Measurements from ENCODE around the gene PDE1C.

The PDE1C gene

DNA sequence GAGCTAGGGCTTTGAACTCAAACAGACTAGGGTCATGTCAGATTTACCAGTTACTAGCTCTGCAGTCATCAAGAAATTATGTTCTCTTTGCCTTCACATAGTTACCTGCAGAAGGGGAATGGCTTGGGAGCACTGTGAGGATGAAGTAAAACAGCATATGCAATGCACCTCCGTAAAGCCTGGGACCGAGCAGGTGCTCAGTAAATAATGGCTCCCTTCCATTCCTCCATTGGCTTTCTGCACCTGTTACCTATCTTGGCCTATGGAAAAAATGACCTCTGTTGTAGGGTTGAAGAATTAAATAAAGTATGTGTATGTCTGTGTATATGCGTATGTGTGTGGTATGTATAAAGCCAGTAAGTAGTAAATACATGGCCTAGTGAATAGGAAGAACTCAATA, 78.8 kb downstream of the PDE1C start:
- DNase-seq (ENCODE audit: low read depth in 2 of 2) = no peak

DNA sequence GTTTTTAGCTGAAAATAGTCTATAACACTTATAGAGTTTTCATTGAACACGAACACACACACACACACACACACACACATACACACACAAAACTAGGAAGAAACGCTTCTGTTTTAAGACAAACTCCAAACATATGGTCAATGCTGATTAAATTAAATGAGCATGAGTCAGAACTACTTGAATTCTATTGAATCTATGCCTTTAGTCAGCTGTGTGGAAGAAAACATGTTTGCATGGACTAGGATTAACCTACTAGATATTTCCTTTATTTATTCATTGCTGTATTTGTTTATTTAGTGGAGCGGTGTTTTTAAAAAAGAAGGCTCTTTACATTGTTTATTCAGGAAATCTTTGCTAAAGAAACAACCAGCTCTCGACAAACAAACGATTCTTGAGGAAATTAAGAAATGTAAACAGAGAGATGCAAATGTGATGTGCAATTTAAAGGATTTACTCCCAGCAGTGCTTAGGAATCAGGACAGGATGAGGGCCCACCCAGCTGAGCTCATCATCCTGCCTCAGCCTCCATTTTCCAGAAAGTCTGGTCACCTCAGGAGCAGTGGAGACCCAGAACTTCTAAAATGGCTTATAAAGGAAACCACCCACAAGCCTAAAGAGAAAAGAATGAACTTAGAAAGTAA, 83.2 kb downstream of the PDE1C start:
- no peak for DNase-seq (ENCODE audit: low read depth in 2 of 2)

DNA sequence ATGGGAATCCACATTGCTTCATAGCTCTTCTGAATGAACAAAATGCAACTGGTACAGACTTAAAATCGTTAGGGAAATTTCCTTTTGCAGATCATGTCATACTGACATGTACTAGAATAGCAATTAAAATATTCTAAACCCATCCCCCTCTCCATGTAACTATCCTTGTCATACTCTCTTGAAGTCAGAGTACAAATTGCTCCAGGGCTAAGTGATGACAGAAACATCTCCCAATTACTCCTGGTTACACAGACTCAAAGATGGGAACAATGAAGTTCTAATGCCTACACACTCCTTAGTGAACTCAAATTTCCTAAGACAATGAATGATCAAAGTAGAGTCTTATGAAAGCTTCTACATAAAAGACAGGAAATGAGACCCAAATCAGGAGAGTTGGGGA, 87.2 kb downstream of the PDE1C start:
- DNase-seq (ENCODE audit: low read depth in 2 of 2) = no peak

DNA sequence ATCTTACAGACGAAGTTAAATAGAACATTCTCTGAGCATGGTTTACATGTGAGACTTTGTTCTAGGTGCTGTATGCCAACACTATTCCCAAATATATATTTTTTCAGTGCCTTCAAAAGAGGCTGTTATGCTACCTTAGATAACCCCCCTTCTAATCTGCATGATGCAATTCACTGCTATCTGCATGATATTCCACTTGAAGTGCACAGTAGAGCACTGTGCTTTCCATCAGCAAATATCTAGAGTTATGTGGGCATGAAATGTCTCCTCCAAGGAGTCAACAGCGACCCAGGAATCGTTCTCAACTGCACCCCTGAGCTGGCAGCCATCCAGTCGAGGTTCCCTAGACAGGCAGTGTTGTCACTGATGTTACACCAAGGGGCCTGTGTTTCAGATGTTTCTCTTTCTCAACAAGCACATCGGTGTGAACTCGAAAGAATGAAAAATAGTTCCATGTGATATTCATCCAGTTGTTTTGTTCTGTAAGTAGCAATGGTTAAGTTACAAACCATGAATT, 88.3 kb downstream of the PDE1C start:
- no peak for DNase-seq (ENCODE audit: low read depth in 2 of 2)

DNA sequence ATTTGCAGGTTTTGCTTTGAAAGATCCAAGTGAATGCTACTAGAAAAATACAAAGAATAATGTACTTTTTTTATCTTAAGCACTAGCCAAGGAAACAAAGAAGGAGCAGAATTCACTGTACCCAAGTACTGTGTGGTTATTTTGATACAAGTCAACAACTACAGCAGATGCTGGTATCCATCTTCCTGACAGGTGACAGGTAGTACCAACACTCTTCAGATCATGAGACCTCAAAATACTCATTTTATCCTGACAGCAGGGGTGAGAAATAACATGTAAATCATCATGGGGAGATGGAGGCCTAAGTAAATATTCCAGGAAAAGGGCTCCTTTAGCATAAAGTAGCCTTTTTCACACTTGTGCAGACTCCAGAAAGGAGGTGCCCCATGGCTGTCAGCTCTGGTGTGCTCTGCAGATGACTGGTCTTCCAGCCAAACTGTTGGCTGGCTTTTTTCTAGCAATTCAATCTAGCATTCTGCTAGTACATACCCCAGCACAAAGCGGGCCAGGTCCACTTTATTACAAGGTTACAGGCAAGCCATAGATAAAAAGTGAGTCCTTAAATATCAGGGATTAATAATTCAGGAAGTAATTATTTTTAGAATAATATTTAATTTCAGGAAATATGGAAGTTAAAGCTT, 90.4 kb downstream of the PDE1C start:
- DNase-seq (ENCODE audit: low read depth in 2 of 2) = no peak

DNA sequence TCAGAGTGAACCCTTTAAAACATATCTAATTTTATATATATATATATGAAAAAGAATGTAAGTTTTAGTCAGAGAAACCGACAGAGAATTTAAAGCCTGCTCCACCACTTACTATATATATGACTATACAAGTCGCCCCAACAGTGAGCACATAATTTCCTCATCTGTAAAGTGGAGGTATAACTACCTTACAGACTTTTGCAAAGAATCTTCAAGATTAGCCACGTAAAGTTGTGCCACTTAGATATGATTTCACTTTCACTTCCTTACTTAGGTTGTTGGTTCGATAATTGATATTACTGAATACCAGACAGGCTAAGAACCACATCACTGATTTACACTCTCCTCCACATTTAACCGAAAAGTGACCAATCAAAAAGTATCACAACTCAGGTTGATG, 94.7 kb downstream of the PDE1C start:
- DNase-seq (ENCODE audit: low read depth in 2 of 2) = no peak

DNA sequence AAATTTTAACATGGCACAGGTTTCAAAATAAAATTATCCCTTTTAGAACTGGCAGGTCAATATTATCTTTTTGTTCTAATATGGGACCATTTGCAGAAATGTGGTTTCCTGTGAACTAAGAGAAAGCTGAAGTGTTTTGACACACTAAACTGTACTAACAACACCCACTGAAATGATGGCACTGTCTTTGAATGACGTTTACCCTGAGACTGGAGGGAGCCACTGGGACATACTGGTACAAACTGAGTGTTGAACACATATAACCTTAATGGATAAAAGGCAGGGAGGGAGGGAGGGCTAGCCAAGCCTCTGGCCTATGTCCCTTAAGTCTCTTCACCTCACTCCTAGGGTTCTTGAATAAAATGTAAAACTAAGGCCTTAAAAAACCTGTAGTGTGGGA, 95.9 kb downstream of the PDE1C start:
- no peak for DNase-seq (ENCODE audit: low read depth in 2 of 2)

DNA sequence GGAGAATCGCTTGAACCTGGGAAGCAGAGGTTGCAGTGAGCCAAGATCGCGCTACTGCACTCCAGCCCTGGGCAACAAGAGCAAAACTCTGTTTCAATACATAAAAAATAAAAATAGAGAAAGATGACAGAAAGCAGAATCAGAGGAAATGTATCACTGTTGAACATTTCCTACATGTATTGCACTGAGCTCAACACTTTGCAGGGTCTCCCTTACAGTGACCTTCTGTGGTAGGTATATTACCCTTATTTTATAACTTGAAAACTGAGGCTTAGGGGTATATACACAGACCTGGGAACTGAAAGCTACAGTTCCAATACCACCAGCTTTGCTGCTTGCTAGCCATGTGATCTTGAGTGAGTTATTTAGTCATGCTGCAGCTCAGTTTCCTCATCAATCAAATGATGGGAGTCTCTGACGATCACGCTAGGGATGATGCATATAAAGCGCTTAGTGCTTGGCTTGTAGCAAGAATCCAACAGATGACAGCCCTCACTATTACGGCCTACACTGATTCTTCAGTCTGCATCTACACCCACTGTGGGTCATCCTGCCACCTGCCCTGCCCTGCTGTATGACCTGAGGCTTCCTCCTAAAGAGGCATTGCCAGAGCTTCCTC, 99.0 kb downstream of the PDE1C start:
- no peak for DNase-seq (ENCODE audit: low read depth in 2 of 2)

DNA sequence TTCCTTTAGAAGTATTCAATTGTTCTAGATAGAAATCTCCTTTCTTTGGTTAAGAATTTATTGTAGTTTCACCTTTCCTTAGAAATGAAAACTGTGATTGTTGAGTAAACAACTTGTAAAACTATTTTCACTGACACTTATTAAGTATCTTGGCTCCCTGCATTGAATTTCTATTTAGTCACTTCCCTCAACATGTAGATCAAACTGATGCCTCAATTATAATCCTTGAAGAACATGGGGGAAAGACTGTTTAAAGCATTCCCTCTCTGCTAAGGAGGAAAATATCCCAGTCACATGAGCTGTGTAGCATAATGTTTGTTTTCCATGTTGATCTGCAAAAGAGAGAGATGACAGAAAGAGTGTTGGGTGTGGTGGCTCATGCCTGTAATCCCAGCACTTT, 99.7 kb downstream of the PDE1C start:
- DNase-seq (ENCODE audit: low read depth in 2 of 2) = no peak

DNA sequence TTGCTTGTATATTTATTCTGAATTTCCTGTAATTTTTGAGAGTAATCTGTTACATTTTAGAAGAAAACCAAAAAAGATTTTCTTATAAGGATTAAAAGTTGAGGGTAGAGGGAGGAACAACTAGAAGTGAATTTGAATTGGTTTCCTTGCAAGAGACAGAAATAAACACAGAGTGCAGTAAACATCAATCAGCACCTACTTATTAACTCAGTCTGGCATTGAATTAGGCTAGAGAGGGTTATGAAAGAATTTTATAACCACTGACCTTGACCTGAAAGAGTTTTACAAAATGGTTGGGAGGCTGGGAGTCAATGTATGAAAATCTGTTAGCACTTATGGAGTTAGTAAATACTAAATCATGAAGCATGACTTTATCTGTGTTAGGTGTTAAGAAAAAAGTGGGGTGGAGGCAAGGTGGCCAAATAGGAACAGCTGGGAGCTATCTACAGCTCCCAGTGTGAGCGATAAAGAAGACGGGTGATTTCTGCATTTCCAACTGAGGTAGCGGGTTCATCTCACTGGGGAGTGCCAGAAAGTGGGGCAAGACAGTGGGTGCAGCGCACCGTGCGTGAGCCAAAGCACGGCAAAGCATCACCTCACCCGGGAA, 106.5 kb downstream of the PDE1C start:
- no peak for DNase-seq (ENCODE audit: low read depth in 2 of 2)

DNA sequence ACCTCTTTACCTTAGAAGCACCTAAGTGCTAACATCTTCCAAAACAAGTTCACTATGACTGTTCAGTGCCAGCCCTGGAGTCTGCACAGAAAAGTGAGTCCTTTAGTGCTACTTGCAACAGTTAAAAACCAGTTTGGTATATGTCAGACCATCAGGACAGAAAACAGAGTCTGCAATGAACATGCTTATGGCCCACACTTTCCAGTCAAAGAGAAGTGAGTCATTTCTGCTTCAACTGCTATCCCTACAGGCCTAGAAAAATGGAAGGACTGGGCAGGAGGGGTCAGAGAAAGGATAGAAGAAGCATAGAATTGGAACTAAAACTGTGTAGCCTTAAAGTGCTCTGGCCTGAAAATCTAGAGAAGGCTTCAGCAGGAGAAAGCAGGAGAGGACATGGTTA, 108.0 kb downstream of the PDE1C start:
- no peak for DNase-seq (ENCODE audit: low read depth in 2 of 2)

DNA sequence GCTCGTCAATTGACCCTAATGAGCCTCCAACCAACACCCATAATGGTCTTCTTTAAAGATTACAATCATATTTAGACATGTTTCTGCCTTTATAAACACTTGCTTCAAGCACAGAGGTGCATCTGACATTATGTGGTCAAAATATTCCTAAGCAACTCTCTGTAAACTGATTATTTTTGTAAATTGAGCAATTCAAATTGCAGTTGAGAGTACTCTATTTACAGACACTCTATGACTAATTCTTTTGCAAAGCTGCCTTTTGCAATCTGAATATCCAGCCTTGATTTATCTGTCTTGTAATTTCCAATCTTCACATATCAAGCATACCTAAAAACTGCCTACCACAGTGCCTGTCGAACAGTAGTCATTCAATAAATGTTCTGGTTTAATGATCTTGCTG, 112.0 kb downstream of the PDE1C start:
- no peak for DNase-seq (ENCODE audit: low read depth in 2 of 2)

DNA sequence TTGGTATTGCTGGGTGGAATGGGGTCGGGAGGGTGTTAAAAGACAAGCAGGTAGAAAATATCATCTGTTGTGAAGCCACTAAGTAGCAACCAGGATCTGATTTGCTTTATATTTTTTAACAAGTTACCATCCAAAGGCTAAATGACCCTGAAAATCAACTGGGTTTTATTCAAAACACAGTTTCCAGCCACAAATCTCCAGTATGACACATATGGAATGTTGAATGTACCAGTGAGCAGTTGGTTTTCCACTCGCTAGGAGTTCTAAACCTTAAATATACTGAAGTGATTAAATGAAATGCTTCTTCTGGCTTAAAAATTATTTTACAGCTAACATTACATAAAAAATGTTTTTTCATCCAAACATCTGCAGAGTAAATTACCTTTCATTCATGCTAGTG, 112.5 kb downstream of the PDE1C start:
- no peak for DNase-seq (ENCODE audit: low read depth in 2 of 2)

DNA sequence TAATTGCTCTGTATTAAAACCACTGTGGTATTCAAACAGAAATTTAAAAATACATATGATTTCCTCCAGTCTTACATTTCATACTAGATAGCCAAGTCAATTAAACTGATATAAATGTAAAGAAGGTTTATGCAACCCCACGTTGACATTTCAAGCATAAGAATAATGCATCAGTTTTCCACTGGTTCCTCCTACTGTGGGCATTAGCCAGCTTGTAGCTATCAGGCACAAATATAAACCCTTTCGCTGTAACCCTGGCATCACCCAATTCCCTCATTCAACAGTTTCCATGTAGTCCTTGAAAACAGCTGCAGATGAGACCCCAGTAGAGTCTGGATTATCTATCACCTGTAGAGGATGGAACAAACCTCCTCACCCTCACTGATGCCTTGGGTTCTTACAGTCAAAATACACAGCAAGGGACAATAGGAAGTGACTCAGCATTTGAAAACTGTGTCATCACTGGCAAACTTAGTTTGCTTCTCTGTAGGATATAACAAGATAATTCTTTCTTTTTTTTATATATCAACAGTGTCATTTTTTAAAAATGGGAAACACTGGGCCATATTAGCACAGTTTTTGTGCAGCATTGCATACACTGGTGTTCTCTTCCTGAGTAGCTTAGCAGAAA, 113.0 kb downstream of the PDE1C start:
- DNase-seq (ENCODE audit: low read depth in 2 of 2) = no peak

DNA sequence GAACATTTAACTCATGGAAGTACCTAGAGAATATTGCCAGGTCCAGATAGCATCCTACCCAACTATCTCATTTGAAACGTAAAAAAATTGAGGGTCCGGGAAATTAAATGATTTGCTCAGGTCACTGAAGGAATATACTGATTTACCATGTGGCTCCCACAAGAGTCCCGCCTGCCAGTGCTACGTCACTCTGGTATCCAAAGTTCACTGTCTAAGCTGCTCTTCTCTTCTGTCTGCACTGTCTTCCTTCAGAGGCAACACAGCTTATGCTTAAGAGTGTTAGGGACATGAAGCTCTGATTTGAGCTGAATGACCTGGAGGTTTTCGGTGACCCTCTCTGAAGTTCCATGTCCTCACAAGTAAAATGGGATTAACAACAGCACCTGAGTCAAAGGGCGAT, 114.6 kb downstream of the PDE1C start:
- no peak for DNase-seq (ENCODE audit: low read depth in 2 of 2)

DNA sequence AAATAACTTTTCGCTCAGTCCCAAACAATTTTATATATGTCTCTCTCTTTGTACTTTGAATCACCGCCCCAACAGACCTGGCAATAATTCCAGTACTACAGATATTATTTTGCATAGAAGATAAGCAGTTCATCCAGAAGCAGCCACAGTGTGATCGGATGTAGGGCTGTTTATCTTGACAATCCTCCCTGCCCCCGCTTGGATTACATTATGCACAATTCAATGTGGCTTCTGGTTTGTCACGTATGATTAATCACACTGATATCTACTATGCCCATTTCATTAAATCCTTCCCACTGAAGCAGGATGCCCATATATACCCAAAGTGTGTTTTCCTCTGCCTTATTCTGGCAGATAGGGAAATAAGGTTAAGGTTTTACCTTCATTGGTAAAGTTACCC, 115.2 kb downstream of the PDE1C start:
- DNase-seq (ENCODE audit: low read depth in 2 of 2) = no peak

DNA sequence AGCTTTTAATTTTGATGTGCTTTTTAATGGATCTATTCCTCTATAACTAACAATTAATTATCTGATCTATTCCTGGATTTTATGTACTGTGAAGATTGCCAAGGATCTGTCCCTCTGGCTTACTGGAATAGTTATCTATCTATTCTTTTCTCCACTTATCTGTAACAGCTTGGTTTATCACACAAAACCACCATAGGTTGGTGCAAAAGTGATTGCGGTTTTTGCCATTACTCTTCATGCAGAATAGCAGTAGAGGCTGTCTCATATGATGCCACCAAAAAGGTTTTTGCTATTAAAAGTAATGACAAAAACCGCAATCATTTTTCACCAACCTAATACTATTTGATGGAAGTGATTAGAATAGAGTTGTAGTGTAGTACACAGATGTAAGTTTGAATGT, 115.7 kb downstream of the PDE1C start:
- DNase-seq (ENCODE audit: low read depth in 2 of 2) = no peak

DNA sequence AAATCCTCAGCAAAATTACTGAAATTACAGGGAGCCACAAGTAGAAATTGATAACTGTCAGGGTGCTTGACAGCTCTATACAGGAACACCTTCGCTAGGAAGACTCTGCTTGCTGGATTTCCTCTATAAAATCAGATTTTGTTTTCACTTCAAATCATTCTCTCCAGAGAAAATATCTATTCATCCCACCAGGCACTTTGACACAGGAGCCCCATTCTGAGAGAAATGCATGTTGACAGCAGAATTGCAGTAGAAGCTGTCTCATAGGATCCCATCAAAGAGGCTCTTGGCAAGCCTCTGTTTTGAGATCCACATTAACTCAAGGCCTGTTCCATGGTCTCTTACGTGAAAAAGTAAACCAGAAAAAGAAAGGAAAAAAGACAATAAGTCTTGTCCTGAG, 116.8 kb downstream of the PDE1C start:
- DNase-seq (ENCODE audit: low read depth in 2 of 2) = no peak

DNA sequence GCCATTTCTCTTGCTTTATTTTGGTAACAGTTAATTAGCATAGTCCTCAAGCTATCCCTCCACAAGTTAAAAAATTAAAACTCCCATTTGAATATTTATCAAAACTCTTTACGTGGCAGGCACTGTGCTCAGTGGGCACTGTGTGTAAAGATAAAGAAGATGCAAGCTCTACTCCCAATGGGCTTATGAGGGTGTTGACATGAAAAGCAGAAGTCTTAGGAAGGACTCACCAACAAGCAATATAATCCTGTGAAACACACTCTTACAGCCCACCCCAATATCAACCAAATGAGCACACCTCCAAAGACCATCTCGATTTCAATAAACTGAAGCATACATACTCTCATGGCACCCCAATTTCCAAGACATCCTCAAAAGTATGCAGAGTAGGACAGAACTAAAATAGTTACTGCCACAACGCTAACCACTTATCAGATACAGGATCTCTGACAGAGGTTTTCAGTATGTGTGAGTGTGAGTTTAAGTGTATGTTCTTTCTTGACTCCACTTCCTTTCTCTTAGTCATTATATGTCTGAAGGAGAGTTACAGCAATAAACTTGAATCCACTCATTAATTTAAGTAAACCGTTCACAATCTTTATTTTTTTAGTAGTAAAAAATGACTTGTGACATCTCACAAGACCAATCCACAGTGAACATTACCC, 120.0 kb downstream of the PDE1C start:
- no peak for DNase-seq (ENCODE audit: low read depth in 2 of 2)

DNA sequence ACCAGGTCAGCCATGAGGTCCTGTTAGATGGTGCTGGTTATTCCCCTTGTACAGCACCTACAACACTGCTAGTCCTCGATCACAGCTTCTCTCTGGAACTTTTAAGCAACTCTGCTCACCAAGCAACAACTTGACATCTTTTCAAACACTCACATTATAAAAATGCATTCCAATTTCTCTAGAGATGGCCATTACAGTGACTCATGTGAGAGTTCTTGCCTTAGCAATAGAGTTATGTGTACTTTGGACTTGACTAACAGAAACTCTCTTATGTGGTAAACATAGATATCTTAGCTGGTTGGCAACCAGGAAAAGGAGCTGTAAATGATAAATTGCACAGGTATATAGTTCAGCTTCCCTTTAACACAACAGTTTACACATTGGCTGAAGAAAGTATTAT, 122.2 kb downstream of the PDE1C start:
- DNase-seq (ENCODE audit: low read depth in 2 of 2) = no peak

DNA sequence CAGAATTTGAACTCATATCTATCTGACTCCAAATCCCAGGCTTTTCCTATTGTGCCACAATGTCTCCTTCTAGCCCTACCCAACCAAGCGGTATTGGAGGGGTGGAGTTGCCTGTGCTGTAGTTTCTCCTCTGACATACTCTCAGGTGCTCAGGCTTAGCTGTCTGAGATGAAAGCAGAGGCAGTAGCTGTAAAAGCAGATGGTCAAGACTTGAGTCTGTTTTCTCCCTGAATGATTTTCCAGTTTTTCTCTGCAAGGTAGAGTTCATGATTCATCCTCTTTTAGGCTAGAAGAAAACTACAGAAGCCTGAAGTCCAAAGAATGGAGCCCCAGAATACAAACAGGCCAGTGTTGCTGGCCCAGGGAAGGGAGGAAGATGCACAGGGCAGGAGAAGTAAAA, 130.0 kb downstream of the PDE1C start:
- DNase-seq (ENCODE audit: low read depth in 2 of 2) = no peak

DNA sequence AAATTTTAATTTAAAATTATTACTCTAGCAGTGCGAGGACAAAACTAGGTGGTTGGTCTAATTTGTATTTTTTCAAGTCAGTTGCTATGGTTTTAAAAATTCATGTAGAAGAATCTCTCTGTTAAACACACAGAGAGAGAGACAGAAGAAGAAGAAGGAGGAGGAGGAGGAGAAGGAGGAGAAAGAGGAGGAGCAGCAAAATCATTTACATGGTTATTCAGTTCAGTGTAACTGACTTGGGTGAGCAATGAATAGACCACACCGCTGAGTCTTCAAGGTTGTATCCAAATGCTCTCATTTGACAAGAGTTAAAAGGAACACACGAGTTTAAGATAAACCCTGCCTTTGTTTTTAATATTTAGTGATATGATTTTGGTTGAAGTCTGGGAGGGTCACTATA, 131.1 kb downstream of the PDE1C start:
- DNase-seq (ENCODE audit: low read depth in 2 of 2) = no peak
